Central memory CD4-positive, alpha-beta T cell (primary cell): ENCODE measurements around the gene KRT7.

Experiments used
- DNase-seq: peaks from one replicate; pipeline ENCODE4 v3.0.0; 2022

KRT7 gene

DNA sequence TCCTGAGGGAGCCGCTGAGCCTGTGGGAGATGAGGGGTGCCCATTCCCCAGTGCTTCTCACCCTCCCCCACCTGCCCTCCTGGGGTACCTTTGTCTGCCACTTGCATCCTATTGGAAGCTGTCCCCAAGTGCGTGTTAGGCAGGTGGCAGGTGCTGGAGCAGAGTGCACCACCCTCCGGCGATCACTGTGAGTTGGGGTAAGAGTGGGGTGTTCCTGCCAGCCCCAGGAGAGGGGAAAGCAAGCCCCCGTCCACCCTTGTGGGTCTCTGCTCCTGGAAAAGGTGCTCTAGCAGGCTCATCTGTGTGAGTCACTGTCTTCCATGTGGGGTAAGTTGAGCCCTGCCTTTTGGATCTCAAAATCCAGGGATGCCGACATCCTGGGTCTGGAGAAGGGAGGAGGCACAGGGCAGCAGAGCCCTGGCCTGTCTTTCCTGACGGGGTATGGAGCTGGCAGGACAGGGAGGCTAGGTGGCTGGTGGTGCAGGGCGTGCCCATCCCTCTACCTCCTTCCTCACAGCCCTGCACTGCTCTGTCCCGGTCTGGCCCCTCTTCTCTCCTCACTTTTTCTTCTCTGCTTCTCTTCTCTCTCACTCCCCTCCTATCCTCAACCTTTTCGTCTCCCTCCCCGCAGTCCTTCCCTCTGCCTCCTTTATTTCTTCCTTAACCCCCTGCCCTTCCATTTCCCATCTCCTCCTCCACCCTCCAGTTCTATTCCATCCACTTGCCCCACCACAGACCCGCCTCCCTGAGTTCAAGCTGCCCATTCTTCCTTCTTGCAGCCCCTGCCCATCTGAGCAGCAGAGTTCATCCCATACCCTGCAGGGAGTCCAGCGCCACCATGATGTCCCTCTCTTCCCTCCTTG is 20.1 kb upstream of the KRT7 start:
- no peak for DNase-seq

DNA sequence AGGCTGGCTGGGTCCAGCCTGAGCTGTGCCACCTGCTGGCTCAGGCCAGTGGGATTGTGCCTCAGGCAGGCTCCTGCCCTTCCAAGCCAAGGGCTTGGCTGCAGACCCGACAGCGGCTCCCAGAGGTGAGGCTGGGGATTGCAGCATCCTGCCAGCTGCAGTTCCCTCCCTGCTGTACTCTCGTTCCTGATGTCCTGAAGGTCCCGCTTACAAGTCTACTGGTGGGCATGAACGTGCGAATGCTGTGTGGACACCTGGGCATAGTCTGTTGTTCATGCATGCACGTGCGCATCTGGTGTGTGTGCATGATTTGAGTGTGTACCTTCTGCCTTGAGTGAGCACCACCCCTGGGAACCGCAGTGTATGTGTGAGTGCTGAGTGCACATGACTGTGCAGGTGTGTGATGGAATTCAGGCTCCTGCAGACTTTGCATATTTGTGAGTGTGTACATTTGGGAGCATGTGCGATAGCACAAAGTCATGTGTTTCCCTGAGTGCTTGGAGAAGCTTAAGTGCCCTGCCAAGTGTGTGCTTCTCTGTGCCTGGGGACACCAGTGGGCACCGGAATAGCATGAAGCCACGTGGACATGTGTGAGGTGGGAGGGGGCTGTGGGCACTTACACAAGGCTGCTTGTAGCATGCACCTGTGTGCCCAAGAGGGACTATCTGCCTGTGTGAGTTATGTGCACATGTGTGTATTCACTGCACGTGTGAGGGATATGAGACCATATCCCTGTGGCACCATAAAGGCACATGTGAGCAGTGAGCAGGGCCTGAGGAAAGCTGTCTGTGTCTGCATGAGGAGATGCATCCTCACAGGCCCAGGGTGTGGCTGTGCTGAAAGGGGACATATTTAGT is 19.3 kb upstream of the KRT7 start:
- DNase-seq, result peak; percentile 16

DNA sequence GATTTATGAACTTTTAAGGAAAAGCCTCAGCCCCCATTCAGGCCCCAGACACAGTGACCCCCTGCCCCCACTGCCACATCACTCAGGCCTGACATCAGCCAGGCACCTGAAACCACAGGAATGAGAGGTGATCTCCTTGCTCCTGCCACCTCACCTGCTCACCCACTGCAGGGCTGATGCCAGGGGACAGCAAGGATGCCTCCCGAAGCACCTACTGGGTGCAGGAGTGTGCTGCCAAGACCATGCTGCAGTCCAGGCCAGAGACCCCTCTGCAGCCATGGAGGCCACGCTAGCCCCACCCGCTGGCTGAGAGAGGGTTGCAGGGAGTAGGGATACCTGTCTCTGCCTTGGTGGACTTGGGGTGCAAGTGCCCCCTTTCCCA is 18.6 kb upstream of the KRT7 start:
- no peak for DNase-seq

DNA sequence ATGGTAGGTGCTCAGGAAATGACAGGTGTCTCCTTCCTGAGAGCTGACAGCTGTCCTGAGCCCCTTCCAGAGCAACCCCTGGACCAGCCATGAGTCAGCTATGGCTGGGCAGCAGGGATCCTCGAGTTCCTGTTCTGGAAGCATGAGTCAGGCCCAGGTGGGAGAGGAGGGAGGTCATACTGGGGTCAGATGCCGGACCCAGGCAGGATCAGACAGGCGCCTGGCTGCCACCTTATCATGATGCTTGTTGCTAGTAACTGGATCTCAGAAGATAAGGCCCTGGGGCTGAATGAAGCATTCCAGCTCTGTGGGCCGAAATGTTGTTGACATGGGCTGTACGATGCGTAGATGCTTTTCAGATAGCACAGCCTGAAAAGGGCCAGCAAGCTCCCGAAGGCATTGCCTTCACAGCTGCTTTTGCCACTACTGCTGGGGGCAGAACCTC is 17.4 kb upstream of the KRT7 start:
- DNase-seq, result no peak

DNA sequence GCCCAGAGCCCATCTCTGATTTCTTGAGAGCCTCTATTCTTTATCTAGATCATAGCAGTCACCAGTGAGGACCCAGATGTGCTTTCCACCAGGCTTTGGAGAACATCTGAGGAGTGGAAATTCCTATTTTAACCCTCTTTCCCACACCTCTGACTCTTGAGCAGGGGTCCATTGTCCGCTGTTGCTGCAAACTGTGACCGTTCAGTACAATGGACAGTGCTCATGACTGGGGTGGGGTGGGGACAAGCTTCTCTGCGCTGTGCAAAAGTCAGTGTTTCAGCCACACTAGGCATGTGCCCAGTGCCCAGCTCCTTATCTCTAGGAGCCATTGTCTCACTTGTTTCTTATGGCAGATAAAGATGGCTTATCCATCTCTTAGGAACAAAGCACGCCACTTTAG is 16.9 kb upstream of the KRT7 start:
- no peak for DNase-seq

DNA sequence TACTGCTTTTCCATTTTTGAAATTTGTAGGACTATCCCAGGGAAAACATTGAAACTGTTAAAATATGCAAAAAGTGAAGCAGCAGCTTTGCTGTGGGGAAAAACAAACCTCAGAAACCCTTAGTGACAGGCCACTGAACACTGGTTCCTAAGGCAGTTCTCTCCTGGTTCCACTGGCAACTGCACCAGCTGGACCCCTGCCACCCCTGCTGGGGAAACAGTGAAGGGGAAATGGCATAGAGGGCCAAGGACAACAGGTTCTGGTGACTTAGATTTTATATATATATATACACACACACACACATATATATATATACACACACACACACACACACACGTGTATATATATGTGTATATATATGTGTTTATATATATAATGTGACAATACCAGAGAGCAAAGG is 16.2 kb upstream of the KRT7 start:
- no peak for DNase-seq

DNA sequence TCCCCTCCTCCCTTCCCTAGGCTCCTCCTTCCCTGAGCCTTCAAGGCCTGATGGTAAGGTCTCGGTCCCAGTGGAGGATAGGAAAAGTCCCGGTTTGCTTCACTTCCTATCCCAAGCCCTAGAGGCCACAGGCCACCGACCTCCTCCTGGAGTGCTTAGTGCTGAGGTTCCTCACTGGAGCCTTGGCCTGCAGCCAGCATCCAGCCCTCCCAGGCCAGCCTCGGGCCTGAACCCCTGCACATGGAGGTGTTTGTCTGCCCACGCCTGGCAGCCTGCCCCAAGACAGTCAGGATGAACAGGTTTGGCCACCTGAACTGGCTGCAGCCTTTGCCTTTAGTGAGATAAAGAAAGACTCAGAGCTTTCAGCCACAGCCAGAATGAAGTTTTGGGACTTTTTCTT is 15.8 kb upstream of the KRT7 start:
- DNase-seq, result no peak

DNA sequence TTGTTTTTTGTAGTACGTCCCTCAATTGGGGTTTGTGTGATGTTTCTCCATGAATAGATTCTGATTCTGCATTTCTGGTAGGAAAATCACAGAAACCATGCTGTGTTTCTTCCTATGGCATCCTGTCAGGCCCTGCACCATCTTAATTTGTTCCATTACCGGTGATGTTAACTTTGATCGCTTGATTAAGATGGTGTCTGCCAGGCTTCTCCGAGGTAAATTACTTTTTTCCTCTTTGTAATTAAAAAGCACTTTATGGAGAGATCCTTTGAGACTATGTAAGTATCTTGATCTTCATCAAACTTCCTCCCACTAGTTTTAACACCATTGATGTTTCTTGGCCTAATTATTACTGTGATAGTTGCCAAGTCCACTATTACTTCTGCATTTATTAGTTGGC is 15.0 kb upstream of the KRT7 start:
- DNase-seq, result no peak

DNA sequence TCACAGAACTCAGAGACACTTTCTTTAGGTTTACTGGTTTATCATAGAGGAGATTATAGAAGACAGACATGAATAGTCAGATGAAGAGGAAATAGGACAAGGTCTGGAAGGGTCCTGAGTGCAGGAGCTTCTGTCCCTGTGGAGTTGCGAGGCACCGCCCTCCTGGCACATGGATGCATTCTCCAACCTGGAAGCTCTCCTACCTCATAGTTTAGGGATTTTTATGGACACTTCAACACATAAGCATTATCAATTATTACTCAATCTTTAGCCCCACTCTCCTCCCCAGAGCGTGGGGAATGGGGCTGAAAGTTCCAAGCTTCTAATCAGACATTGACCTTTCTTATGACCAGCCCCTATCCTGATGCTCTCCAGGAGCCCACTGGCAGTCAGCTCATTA is 12.6 kb upstream of the KRT7 start:
- no peak for DNase-seq

DNA sequence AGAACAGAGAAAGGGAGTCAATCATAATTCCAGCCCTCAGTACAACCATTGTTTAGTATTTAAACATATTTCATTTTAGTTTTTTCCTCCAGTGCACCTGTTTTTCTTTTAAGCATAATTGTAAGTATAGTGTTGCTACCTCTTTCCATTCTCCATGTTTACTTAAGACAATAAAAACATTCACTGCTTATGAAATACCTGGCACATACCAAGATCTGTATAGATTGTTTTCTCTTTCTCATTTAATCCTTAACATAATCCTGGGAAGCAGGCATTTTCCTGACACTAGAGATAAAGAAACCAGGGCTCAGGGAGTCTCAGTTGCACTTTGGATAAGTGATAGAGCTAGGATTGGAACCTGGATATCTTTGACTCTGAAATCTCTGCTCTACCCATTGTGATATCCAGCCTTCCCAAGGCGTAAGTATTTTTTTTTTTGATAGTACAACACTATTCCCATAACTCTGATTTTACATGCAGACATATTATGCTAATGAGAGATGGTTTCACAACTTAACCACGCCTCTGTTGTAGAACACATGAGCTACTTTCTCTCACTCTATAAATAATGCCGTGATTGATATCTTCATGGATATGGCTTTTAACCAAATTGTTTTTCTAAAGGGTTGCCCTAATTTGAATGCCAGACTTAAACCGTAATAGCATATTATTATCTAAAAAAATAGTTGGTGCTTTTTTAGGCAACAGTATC is 11.8 kb upstream of the KRT7 start:
- DNase-seq, result no peak

DNA sequence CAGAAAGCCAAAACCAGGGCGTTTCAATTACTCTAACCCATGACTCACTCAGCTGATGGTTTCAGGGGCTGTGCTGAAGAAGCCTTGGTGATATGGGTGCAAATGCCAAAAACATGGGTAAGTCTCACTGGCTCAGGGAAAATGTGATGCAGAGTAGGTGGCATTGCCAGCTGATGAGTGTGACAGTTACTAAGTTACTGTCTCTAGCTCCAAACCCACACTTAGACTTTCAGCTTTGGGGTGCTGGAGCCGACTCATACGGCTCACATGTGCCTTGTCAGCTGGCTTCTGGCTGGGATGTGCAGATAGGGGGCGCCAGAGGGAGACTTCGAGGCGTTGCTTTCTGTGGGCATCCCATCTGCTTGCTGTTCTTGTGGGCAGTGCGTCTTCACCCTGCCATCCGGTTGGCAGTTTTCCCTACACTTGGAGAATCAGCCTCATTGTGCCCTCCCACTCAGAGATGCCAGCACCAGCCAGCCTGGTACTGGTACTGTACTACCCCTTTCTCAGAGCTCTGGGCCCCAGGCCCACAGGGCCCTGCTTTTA is 11.1 kb upstream of the KRT7 start:
- no peak for DNase-seq

DNA sequence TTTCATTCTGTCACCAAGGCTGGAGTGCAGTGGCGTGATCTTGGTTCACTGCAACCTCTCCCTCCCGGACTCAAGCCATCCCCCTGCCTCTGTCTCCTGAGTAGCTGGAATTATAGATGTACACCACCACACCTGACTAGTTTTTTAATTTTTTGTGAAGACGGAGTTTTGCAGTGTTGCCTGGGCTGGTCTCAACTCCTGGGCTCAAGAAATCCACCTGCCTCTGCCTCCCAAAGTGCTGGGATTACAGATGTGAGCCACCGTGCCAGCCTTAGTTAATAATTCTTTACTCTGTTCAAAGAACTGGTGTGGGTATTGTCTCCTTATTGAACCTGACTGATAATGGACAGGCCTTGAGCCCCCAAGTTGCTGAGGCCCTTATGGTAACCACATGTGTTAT is 10.4 kb upstream of the KRT7 start:
- no peak for DNase-seq

DNA sequence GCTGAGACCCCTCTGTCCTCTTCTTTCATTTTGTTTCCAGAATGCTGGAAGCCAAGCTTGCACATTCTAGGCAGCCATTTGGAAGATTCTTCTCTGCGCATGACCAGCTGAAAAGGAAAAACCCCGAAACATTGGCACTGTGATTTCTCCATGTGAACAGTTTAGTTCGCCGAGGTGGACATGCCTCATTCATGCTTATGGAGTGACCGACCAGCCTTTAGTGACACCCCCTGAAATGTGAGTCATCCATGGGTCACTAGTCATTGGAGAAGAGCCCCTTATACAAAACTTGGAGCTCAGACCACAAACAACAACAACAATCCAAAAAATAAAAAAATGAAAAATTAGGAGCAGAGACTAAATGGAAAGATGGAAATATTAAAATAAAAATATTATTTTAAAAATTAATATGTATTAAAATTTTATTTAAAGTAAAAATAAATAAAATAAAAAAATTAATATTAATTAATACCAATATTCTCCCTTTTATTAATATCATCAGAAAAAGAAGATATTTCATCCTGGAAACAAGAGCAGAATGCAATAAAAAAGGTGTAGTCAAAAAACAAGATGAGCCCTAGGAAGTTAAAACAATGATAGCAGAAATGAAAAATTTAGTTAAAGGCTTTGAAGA is 9.5 kb upstream of the KRT7 start:
- DNase-seq, result no peak

DNA sequence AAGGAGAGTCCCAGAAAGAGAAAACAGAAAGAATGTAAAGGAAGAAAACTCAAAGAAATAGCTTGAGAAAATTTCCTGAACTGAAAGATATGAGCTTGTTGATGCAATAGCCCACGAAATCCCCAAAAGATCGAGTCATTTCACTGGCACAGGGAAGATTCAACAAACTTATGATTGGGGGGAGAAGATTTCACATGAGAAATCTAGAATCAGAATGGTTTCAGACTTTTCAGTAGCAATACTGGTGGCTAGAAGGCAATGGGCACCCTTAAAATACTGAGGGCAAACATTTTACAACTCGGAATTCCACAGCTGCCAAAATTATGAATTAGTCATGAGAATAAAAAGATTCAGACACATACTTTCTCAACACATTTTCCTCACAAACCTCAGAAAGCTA is 8.9 kb upstream of the KRT7 start:
- no peak for DNase-seq

DNA sequence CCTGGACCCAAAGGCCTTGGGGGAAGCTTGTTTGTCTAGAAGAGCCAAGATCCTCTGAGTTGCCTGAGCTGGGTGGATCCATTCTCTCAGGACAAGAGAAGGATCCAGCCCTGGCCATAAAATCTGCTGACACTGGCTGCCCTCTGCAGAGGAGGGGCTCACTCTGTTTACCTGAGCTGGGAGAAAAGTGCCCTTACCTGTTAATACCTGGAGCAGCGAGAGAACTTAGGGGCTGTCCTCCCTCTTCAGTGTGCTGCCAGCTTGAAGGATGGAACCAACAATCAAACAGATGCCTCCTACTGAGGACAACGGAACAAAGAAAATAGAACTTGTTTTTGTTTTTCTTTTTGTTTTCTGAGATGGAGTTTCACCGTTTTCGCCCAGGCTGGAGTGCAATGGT is 7.3 kb upstream of the KRT7 start:
- no peak for DNase-seq

DNA sequence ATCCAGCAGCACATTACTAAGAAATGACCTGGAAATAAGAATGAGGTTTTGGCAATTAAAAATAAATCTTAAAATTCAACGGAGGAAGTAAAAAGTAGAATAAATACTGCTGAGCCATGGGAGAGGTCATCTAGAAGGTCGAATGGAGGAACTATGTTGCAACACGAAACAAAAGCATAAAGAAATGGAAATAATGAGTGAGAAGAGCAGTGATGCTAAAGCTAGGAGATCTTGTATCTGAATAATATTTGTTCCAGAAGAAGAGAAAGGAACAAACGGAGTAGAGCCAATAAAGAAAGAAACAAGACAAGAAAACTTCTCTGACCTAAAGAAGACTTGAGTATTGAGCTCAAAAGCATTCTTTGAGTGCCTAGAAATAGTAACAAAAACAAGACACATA is 6.6 kb upstream of the KRT7 start:
- DNase-seq, result no peak

DNA sequence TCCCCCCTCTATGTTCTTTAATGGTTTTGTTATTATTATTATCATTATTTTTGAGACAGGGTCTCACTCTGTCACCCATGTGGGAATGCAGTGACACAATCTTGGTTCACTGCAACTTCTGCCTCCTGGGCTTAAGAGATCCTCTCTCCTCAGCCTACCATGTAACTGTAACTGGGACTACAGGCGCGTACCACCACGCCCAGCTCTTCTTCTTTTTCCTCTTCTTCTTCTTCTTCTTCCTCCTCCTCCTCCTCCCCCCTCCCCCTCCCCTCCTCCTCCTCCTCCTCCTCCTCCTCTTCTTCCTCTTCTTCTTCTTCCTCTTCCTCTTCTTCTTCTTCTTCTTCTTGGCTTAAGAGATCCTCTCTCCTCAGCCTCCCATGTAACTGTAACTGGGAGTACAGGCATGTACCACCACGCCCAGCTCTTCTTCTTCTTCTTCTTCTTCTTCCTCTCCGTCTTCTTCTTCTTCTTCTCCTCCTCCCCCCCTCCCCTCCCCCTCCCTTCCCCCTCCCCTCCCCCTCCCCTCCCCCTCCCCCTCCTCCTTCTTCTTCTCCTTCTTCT is 5.4 kb upstream of the KRT7 start:
- DNase-seq, result no peak

DNA sequence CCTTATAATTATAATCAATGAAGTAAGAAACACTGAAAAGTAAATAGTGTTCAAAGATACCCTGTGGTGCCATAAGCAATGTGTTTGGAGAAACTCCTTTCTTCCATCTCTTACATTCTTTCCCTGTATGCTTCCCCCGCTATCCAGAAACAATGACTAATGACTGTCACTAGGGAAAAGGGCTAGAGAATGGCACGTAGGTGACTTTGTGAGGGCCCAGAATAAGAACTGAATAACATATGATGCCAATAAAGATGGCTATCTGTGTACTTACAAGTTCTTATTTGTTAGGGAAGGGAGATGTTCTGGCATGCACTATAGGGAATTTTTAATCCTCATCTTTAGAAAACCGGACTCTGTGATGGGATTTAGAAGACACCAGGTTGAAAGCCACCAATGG is 4.7 kb upstream of the KRT7 start:
- no peak for DNase-seq

DNA sequence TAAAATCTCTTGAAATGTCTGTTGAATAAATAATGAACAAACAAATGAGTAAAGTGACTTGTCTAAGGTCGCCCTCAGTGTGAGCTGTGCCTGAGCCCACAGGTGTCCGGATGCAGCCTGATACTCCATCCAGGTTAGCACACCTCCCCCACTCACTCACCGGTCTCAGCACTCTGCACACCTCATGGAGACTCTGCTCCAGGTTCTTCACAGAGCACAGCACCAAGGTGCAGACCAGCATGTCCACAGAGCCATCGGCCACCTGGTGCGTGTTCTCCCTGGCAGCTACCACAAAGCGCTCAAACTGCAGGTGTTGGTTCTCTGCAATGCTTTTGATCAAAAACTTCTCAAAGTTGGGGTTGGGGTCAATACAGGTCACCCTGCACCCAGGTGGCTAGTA is 4.1 kb upstream of the KRT7 start:
- no peak for DNase-seq

DNA sequence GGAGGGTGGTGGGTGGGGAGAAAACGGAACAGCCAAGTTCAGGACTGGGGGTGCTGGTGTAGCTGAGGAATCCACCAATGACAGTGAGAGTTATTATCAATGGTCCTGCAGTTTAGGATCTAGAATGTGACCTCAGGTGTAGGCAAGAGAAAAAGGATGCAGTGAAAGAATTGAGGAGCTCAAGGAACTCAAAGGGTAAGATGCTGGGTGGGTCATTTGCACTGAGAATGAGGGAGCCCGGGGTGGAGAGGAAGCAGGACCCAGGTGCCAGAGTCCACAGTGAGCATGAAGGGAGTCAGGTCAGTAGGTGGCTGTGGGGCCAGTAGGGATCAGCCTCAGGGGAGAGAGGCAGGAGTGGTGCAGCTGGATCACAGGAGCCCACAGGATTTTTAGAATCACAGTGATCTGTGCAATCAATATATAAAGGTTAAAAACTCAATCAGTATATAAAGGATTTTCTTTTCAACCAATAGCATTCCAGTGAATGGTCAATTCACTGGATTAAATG is 3.2 kb upstream of the KRT7 start:
- no peak for DNase-seq

DNA sequence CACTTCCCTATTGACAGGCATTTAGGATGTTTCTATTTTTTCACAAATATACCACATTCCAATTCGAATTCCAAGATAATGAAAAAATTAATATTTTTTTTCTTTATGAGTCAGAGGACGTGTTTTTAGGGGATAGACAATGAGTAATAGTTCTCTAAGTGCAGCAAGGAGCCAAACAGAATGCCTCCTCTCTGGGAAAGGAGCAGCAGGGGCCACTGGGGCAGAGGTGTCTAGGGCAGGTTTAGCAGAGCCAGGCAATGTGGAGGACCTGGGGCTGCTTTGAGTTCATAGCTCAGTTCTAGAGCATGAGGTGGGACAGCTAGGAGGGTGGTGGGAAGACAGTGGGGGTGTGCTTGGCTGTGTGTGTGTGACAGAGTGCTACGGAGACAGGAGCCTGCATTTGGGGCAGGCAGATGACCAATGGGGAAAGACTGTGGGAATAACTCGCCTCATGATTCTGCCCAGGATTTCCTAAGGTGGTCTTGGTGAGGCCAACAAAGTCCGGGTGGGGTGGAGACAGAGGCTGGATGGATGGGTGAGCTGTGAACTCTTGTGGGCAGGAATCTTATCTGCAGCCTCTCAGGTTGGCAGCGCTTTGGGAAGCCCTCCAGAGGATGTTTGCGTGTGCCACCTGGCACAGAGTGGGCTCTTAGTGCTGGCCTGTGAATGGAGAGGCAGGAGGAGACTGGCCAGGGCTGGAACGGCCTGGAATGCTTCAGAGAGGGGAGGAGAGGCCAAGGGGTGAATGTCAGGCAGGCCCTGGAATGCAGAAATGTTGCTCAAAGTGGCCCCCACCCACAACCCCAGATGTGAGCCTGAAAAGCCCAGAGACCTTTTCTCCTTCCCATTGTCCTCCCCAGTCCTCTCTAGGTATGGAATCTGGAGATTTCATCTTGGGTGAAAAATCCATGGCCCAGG is 2.4 kb upstream of the KRT7 start:
- DNase-seq, result no peak
